Forelimb muscle (tissue), 1 donor: ENCODE measurements around the gene C20orf96. TPM values are rescaled to one million over a fixed set of nuclear protein-coding genes. Genes with fewer than 3 reads are reported as not detected.
A peak's percentile ranks its signal among the peaks of the same experiment; 100 is the strongest.

Experiments used
- DNase-seq: peaks from one replicate; pipeline ENCODE4 v3.0.0-alpha.2; 2013; ENCODE audit warnings: low read depth
- polyA plus RNA-seq: library from polyadenylated mRNA; unstranded; fragments of 120-200 nt; gene quantifications from one replicate; pipeline ENCODE4 v1.2.1, GENCODE V29; 2013; ENCODE audit not compliant: insufficient read length

The C20orf96 gene
- polyA plus RNA-seq, 1 donor: 11.3 TPM

GRCh38 chr20:312067-312466 lies 21.5 kb upstream of the C20orf96 start:
- DNase-seq: no peak

- DNase-seq: no peak
Measured at GRCh38 chr20:311609-312008, 21.1 kb upstream of the C20orf96 start.

GRCh38 chr20:310645-311044 lies 20.1 kb upstream of the C20orf96 start:
- no peak for DNase-seq

GRCh38 chr20:309841-310644 lies 19.5 kb upstream of the C20orf96 start:
- DNase-seq: peak; percentile 97

- DNase-seq: no peak
Measured at GRCh38 chr20:309306-309840, 18.8 kb upstream of the C20orf96 start.

- DNase-seq: no peak
Measured at GRCh38 chr20:308427-309038, 18.0 kb upstream of the C20orf96 start.

- no peak for DNase-seq
Measured at GRCh38 chr20:305745-306144, 15.2 kb upstream of the C20orf96 start.

- no peak for DNase-seq
Measured at GRCh38 chr20:301886-302848, 11.6 kb upstream of the C20orf96 start.

GRCh38 chr20:300345-300990 lies 9.9 kb upstream of the C20orf96 start:
- no peak for DNase-seq

GRCh38 chr20:298776-299391 lies 8.3 kb upstream of the C20orf96 start:
- no peak for DNase-seq

- no peak for DNase-seq
Measured at GRCh38 chr20:297925-298775, 7.6 kb upstream of the C20orf96 start.

- peak; percentile 73 for DNase-seq
Measured at GRCh38 chr20:297098-297924, 6.8 kb upstream of the C20orf96 start, which contains the start of gene ZCCHC3. ZCCHC3 (plus strand) TSS chr20:297570; CDS start chr20:297587, 17 bp downstream.

GRCh38 chr20:295804-296203 lies 5.3 kb upstream of the C20orf96 start:
- DNase-seq: no peak

GRCh38 chr20:294602-295001 lies 4.1 kb upstream of the C20orf96 start:
- DNase-seq: no peak

- DNase-seq: no peak
Measured at GRCh38 chr20:289693-290083, 862 bp downstream of the C20orf96 start.

- DNase-seq: no peak
Measured at GRCh38 chr20:288956-289692, 1.4 kb downstream of the C20orf96 start.

GRCh38 chr20:286508-286907 lies 4.0 kb downstream of the C20orf96 start:
- DNase-seq: no peak

- no peak for DNase-seq
Measured at GRCh38 chr20:284172-284571, 6.4 kb downstream of the C20orf96 start.
